ENCODE measurements around the gene CIC. TPM values are rescaled to one million over a fixed set of nuclear protein-coding genes. Genes with fewer than 3 reads are reported as not detected.
A peak's percentile ranks its signal among the peaks of the same experiment; 100 is the strongest.

CIC gene
- total and polyA plus RNA-seq, 8 donors = 37.2 to 76.1 (median 55.6) TPM

DNA sequence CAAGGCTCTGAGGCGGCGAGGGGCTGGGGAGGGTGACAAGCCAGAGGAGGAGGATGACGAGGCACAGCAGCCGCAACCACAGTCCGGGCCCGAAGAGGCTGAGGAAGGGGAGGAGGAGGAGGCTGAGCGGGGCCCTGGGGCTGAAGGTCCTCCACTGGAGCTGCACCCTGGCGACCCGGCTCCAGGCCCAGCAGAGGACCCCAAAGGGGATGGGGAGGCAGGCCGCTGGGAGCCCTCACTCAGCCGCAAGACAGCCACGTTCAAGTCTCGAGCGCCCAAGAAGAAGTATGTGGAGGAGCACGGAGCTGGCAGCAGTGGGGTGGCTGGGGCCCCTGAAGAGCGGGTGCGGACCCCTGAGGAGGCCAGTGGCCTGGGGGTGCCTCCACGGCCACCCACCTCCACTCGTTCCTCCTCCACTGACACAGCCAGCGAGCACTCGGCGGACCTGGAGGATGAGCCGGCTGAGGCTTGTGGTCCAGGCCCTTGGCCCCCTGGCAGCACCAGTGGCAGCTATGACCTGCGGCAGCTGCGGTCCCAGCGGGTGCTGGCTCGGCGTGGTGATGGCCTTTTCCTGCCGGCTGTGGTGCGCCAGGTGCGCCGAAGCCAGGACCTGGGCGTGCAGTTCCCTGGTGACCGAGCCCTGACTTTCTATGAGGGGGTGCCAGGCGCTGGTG, 2.9 kb downstream of the CIC start:
- peaks cover 0 to 43% of the 10 kb centered on the region in 2 donors for H3K36me3 ChIP-seq
- no peaks in the 10 kb centered on the region for H3K27me3 ChIP-seq
- no peak overlapping the region for H3K4me3 ChIP-seq
- TF ChIP-seq CTCF (IDR thresholded peaks at IDR 0.05) = no peak
- H3K27ac ChIP-seq = no peak overlapping the region
- DNase-seq (peak in 2 of 4 donors; percentile 34 to 75), ATAC-seq (no peak)
- intact Hi-C loops (cut with DNase I) = no loop called here
- peaks cover 20 to 61% of the 10 kb centered on the region in 2 donors for H3K4me1 ChIP-seq
- H3K9me3 ChIP-seq = no peaks in the 10 kb centered on the region

DNA sequence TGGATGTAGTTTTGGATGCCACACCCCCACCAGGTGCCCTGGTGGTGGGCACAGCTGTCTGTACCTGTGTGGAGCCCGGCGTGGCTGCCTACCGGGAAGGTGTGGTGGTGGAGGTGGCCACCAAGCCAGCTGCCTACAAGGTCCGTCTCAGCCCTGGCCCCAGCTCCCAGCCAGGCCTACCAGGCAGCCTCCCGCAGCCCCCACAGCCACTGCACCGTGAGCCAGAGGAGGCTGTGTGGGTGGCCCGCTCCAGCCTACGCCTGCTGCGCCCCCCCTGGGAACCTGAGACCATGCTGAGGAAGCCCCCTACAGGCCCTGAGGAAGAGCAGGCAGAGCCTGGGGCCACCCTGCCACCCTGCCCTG, 3.5 kb downstream of the CIC start:
- TF ChIP-seq CTCF (IDR thresholded peaks at IDR 0.05) = no peak
- peaks cover 0 to 43% of the 10 kb centered on the region in 2 donors for H3K36me3 ChIP-seq
- no peak overlapping the region for H3K27ac ChIP-seq
- intact Hi-C loops (cut with DNase I) = no loop called here
- H3K27me3 ChIP-seq = no peaks in the 10 kb centered on the region
- DNase-seq (peak in 1 of 4 donors; percentile 34), ATAC-seq (no peak)
- peaks cover 21 to 62% of the 10 kb centered on the region in 2 donors for H3K4me1 ChIP-seq
- H3K4me3 ChIP-seq = no peak overlapping the region
- no peaks in the 10 kb centered on the region for H3K9me3 ChIP-seq

DNA sequence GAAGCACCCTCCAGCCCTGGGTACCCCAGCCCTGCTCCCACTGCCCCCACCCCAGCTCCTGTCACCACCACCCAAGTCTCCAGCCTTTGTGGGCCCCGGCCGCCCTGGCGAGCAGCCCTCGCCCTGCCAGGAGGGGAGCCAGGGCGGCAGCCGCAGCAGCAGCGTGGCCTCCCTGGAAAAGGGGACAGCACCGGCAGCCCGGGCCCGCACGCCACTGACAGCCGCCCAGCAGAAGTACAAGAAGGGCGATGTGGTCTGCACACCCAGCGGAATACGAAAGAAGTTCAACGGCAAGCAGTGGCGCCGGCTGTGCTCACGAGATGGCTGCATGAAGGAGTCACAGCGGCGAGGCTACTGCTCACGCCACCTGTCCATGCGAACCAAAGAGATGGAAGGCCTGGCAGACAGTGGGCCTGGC, 3.9 kb downstream of the CIC start:
- intact Hi-C loops (cut with DNase I) = no loop called here
- Histone ChIP-seq H3K27ac (no peak overlapping the region), H3K4me3 (no peak overlapping the region), H3K36me3 (peaks cover 0 to 43% of the 10 kb centered on the region in 2 donors), H3K9me3 (no peaks in the 10 kb centered on the region), H3K4me1 (peaks cover 26 to 62% of the 10 kb centered on the region in 2 donors), H3K27me3 (no peaks in the 10 kb centered on the region)
- TF ChIP-seq CTCF (IDR thresholded peaks at IDR 0.05) = no peak
- ATAC-seq (no peak), DNase-seq (peak in 1 of 4 donors; percentile 26)

- H3K9me3 ChIP-seq = no peaks in the 10 kb centered on the region
- no peak overlapping the region for H3K27ac ChIP-seq
- peak in 2 of 4 donors; percentile 33 to 73 for DNase-seq
- no peak overlapping the region for H3K4me3 ChIP-seq
- H3K27me3 ChIP-seq = no peaks in the 10 kb centered on the region
- intact Hi-C loops (cut with DNase I) = no loop called here
- ATAC-seq = no peak
- H3K36me3 ChIP-seq = peaks cover 0 to 43% of the 10 kb centered on the region in 2 donors
- no peak for TF ChIP-seq CTCF (IDR thresholded peaks at IDR 0.05)
- H3K4me1 ChIP-seq = peaks cover 31 to 67% of the 10 kb centered on the region in 2 donors
Measured at GRCh38 chr19:42273407-42274064, 4.5 kb downstream of the CIC start.

- DNase-seq (peak in 1 of 4 donors; percentile 29), ATAC-seq (no peak)
- intact Hi-C loops (cut with DNase I) = no loop called here
- Histone ChIP-seq H3K4me1 (peaks cover 38 to 73% of the 10 kb centered on the region in 2 donors), H3K9me3 (no peaks in the 10 kb centered on the region), H3K36me3 (peaks cover 0 to 43% of the 10 kb centered on the region in 2 donors), H3K4me3 (no peak overlapping the region), H3K27ac (no peak overlapping the region), H3K27me3 (no peaks in the 10 kb centered on the region)
- TF ChIP-seq CTCF (IDR thresholded peaks at IDR 0.05) = no peak
Measured at GRCh38 chr19:42274065-42274682, 5.1 kb downstream of the CIC start.

Data from left lung (tissue), 10 donors.